Stimulated activated CD8-positive, alpha-beta memory T cell treated with anti-CD3 and anti-CD28 coated beads, Interleukin-4, amount 100 ng/mL, for 4 hours (primary cell): ENCODE measurements around the gene TIMP1.

Source experiments
- DNase-seq, 2 donors: peaks; one replicate each; pipeline ENCODE4 v3.0.0-alpha.2; 2020; ENCODE audit warnings: low read depth in 2 of 2, low spot score in 1 of 2

TIMP1 gene

DNA sequence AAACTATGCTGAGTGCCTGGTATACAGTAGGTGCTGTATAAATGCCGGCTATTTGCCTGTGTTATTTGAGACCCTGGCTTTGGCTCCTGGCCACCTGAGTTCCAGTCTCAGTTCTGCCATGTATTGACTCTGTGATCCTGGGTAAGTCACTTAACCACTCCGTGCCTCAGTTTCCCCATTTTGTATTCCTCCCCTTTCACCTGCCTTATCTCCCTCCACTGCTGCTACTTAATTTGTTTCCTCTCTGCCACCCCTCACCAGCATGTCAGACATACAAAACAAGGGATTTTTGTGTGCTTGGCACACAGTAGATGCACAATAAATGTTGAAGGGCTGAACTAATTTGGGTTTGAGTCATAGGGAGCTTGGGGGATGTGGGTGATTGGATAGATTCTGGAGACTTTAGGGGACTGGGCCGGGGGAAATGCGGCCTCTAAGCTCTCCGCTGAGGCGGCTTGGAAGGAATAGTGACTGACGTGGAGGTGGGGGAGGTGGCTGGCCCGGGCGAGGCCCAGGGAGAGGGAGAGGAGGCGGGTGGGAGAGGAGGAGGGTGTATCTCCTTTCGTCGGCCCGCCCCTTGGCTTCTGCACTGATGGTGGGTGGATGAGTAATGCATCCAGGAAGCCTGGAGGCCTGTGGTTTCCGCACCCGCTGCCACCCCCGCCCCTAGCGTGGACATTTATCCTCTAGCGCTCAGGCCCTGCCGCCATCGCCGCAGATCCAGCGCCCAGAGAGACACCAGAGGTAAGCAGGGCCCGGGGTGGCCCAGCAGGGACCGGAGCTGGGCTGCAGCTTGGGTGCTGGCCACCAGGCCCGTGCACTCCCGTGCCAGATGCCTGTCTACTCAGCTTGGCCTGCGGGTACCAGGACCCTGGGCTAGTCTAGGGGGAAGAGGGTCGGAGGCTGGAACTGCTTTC lies at the start of gene TIMP1:
TIMP1 (plus strand) TSS at position 706 of the 917 bp plus-strand sequence. CDS start 980 bp downstream, outside the sequence.
- peak; percentile 50 to 74 for DNase-seq

DNA sequence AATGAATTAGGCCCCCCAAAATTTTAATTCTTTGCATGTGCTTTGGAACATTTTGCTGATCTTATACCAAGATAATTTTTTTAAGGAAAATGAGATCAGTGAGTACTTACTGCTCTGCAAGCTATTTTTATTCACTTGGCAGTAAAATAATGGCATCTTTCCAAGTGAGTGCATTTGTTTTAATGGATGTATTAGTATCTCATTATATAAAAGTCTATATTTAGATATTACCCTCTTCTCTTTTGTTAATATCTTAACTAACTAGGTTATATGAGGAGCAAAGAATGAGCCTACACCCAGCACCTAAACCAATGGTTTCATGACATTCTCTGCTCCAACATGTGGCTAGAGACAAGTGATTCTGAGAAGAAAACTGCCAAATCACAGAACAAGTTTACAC lies 42.4 kb upstream of the TIMP1 start:
- no peak for DNase-seq

DNA sequence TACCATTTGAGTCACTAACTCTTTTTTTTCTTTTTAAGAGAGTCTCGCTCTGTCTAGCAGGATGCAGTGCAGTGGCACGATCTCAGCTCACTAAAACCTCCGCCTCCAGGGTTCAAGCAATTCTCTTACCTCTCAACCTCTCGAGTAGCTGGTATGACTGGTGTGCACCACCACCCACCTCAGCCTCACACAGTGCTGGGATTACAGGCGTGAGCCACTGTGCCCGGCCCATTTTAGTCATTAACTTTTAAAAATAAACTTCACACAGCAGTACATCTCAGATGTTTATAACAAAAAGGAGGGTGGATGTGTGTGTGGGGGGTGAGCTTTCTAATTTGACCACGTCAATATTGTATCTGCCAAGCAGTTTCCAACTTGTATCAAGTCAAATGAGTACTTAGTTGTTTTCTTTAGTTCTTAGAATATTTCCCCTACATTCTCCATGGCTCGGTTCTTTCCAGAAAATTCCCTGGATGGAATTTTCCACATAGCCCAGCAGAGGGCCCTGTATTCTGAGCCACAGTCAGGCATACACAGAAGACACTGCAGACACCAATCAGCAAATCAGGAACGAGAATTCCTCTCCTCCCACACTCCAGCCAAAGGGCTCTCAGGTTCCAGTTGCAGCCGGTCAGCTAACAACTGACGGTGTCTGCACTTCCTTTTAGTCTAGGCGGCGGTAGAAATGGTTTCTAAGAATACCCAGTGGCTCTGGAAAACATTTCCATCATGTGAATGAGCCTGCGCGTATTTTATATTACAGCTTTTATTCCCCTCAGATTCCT lies 41.3 kb upstream of the TIMP1 start:
- no peak for DNase-seq

DNA sequence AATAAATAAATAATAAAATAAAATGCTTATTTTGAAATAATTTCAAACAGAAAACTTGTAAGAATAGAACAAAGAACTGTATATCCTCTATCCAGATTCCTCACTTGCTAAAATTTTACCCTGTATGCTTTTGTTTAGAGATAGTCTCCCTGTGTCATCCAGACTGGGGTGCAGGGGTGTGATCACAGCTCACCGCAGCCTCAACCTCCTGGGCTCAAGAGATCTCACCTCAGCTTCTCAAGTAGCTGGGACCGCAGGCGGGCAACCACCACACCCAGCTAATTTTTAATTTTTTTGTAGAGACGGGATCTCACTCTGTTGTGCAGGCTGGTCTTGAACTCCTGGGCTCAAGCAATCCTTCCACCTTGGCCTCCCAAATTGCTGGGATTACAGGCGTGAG lies 38.7 kb upstream of the TIMP1 start:
- no peak for DNase-seq

DNA sequence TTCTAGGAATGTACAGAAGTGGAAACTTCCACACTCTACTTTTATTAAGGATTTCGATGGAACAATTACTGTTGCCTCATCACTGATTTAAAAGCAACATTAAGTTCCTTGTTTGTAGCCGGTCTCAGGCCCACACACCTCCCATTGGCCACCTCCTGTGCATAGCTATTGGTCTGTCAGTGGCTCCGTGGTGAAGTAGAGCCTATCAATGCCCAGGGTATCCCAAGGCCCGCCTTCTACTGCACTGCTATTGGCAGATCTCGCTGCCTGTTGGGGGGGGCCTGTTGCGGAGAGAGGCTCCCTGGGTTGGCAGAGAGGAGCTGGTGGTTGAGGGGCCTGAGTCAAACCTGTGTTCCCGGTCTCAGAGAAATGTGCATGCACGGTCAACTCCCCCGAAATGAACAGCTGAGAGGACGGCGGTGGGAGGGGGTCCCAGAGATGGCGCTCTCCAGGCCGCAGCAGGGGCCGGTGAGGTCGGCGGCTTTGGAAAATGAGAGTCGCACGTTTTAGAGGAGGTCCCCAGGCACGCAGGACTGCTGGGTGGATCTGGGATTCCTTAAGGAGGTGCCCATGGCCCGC lies 26.1 kb upstream of the TIMP1 start:
- DNase-seq, result peak; percentile 58 to 71

DNA sequence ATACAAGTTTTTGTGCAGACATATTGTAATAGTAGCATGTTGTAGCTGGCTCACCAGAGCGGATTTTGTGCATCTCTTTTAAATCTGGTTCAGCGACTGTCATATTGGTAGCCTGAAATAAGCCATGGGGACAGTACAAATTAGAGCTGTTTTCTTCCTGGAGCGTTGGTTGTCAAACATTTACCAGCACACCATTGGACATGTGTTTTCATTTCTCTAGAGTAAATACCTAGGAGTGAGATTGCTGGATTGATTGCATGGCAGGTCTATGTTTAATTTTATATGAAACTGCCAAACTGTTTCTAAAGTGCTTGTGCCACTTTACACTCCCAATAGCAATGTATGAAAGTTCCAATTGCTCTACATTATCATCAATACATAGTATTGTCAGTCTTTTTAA lies 23.8 kb upstream of the TIMP1 start:
- no peak for DNase-seq

DNA sequence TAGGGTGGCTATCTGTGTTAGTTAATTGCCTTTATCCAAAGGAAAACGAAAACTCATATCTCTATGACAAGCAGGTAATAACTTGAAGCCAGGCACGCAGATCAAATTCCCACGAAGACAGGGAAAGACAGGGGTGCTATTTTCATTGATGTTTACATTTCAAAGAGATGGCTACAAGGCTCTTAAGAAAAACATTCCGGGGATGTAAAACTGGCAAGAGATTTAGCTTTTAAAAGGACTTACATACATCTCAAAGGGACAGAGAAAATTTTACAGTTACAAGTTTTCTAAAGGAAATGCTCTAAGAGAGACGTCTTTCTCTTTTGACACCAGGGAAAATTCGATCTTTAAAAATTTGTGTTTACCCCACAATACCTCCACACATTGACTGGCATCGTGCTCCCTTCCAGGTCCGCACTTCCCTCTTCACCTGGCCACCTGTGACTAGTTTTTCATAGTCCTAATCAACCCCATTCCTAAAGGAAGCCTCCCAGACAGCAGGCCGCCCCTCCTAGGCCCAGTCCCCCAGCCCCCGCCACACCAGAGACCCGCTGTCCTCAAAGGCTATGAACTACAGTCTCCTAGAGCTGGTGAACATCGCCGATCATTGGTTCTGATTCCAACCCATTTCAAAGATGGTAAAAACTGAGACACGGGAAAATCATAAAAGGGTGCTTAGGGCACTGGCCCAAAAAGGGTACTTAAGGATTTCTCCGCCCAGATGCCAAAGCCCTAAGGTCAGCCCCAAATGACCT lies 21.9 kb upstream of the TIMP1 start:
- DNase-seq, result no peak

DNA sequence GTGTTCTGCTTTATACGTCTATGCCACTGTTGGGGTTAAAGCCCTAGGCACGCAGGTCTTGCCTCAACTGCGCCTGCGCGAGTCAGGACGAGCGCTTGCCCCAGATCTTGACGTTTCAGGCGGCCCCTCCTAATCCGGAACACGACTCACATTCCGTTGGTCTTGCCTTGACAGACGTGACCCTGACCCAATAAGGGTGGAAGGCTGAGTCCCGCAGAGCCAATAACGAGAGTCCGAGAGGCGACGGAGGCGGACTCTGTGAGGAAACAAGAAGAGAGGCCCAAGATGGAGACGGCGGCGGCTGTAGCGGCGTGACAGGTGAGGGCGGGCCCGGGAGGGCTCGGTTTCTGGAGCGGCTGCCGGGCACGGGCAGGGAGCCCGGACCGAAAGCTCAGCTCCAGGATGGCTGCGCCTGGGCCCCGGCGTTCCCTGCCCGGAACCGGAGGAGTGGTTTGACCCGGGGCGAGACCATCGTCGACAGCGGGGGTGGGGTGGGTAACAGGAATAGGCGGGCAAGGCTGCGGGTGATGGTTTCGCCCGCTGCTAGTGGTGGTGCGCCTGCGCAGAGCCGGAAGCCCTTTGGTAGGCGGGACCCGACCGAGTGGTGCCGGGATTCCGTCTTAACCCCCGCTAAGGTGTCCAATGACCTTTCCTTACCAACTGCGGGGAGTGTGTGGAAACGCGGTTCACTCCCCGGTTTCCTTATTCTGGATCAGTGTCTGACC lies 21.1 kb upstream of the TIMP1 start, which contains the start of gene ARAF:
ARAF (plus strand) TSS at position 272 of the 725 bp plus-strand sequence. CDS start 1,763 bp downstream, outside the sequence.
- DNase-seq, result peak; percentile 88 to 90

DNA sequence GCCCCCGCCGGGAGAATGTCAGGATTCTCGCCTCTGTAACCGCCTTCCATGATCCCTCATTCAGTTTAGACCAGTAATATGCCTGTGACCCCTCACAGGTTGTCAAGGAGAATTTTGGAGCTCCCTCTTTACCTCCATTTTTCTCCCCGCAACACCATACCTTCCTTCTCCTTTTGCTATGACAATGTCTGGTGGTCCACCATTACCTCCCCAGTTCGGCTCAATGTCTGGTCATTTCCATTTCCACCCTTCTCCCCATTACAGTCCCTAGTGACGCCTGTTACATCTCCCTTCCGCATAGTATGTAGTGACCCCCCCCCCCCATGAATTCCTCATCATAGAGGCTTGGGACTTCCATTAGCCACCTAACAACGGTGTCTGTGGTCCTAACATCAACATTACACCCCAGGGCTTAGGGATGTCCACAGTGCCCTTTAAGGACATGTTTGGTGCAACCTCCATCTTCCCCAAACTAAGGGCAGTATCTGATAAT lies 20.5 kb upstream of the TIMP1 start:
- DNase-seq, result no peak

DNA sequence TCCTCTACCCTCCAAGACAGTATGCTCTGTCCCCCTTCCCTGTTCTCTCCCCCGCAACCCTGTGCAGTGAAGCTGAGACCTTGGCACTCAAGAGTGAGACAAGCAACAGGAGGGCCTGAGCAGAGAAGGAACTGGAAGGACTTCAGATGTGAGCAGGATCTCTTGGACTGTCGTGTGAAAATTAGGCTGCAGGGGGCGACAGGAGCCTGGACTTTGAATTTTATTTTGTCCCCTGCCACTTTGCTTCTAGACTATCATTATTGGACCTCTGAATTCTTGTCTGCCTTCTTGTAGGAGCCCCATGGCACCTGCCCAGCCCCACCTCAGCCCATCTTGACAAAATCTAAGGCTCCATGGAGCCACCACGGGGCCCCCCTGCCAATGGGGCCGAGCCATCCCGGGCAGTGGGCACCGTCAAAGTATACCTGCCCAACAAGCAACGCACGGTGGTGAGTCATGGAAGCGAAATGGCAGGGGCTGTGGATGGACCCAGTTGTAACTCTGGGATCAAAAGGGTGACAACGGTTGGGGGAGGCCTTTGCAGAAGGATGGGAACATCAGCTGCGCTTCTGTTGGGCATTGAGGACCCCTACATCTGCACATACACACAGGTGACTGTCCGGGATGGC lies 19.5 kb upstream of the TIMP1 start:
- no peak for DNase-seq

DNA sequence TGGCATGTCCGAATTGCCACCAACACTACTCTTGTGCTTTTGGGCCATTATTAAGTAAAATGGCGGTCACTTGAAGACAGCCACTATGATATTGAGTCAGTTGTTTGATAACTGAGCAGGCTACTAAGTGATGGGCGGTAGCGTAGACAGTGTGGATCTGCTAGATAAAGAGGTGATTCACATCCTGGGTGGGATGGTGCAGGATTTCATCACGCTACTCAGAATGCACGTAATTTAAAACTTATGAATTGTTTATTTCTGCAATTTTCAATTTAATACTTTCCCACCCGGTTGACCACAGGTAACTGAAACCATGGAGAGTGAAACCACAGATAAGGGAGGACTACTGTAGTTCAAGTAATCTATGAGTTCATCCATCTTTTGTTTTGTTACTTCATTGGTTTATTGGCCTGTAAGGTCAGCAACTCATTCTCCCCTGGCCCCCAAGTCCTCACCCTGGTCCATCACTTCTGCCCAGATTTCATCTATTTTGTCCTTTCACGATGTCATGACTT lies 18.4 kb upstream of the TIMP1 start:
- DNase-seq, result no peak

DNA sequence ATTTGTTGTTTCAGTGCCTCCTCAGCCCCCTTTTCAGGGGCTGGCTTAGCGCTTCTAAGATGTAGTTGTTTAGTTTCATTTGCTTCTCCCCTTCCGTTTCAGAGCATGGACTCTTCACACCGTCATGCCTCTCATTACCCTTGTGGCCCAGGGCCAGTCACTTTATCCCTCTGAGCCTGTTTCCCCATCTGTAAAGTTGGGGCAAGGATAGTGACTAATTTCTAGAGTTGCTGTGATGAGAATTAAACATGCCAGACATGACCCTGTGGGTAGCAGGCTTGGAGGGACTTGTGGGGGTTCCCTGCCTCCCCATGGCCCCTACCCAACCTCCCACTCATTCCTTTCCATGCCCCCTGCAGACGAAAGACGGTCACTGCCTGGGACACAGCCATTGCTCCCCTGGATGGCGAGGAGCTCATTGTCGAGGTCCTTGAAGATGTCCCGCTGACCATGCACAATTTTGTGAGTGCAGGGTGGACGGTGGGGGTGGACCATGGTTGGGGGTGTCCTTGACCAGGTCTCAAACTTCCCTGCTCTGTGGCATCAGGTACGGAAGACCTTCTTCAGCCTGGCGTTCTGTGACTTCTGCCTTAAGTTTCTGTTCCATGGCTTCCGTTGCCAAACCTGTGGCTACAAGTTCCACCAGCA lies 17.7 kb upstream of the TIMP1 start:
- DNase-seq, result no peak

DNA sequence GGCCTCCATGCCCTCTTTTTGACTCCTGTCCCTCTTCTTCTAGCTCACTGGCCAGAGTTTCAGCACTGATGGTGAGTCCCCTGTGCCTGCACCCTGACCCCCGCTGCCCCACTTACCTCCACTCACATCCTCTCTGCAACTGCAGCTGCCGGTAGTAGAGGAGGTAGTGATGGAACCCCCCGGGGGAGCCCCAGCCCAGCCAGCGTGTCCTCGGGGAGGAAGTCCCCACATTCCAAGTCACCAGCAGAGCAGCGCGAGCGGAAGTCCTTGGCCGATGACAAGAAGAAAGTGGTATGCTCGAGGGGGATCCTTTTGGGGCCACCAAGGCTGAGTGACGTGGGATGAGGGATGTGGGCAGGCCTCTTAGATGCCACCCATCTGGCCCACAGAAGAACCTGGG lies 15.4 kb upstream of the TIMP1 start:
- no peak for DNase-seq

DNA sequence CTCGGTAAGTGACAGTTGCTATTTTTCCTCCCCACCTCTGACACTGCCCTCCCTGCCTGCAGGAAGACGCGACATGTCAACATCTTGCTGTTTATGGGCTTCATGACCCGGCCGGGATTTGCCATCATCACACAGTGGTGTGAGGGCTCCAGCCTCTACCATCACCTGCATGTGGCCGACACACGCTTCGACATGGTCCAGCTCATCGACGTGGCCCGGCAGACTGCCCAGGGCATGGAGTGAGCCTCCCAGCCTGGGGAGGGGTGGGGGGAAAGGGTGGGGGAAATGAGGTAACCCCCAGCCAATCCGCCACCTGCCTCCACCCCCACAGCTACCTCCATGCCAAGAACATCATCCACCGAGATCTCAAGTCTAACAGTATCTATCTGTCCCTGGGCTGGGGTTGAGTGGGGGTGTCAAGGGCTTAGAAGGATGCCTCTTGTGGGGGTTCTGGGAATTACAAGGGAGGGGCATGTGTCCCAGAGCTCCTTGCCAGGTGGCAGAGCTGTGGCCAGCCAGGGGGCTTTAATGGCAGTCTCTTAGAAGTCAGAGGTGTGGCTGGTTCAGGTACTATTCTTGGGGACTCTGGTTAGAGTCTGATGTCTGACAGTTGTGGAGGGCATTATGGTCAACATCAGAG lies 13.5 kb upstream of the TIMP1 start:
- no peak for DNase-seq

DNA sequence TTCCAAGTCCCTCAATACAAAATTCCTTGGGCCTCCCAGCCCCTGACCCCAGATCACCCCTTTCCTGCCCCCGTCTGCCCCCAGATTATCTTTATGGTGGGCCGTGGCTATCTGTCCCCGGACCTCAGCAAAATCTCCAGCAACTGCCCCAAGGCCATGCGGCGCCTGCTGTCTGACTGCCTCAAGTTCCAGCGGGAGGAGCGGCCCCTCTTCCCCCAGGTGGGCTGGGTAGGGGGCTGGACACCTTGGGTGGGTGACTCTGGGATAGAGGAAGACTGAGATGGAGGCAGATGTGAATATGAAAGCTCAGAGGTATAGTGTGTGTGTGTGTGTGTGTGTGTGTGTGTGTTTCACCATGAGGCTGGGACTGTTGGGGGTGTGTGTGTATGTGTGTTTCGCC lies 11.4 kb upstream of the TIMP1 start:
- DNase-seq, result no peak

DNA sequence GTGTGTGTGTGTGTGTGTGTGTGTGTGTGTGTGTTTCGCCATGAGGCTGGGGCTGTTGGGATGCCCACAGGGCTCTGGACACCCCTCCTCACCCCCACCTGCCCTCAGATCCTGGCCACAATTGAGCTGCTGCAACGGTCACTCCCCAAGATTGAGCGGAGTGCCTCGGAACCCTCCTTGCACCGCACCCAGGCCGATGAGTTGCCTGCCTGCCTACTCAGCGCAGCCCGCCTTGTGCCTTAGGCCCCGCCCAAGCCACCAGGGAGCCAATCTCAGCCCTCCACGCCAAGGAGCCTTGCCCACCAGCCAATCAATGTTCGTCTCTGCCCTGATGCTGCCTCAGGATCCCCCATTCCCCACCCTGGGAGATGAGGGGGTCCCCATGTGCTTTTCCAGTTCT lies 11.0 kb upstream of the TIMP1 start:
- no peak for DNase-seq

DNA sequence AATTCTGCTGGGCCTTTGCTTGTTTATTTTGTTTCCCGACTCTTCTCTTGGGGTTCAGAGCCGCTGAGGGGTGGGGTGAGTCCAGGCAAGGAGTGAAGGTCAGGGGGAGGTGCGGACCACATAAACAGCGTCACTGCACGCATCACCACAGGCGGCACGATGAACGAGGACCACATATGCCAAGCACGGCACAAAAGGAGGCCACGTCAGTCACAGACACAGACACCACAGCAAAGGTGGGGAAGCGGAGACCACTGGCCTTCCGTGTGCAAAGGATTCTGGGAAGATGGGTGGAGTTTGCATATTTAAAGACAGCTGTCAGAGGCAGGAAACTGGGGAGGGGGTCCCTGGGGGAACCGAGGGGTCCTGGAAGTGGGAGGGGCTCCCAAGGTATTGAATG lies 10.3 kb upstream of the TIMP1 start:
- DNase-seq, result no peak

DNA sequence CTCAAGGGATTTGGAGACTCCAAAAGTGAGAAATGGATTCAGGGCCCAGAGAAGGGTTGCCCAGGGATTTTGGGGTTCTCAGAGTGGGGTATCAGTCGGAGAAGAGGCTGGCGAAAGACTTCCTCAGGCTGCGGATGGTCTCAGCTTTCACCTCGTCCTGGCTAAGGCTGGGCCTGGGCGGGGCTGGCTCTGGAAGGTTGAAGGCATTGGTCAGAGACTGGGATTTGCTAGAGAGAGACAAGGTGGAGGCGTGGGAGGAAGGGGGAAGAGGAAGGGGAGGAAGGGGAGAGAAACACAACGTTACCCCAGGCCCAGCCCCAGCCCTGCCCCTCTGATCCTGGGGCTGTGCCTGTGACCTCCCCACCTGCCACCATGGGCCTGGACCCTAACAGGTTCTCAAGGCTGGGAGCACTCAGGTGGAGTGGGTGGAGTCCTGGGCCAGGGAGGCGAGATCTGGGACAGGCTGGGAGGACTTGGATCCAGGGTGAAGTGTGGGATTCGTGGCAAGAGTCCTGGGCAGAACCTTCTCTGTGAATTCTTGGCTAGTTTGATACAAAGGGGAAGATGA lies 9.4 kb upstream of the TIMP1 start:
- no peak for DNase-seq
